Esophagus squamous epithelium (tissue), 5 donors: ENCODE measurements around the gene S1PR3. TPM values are rescaled to one million over a fixed set of nuclear protein-coding genes. Genes with fewer than 3 reads are reported as not detected.
A peak's percentile ranks its signal among the peaks of the same experiment; 100 is the strongest.

Experiments
- DNase-seq: peaks from one replicate; lab custom pipeline; 2025; lab: John Stamatoyannopoulos, UW
- H3K27ac ChIP-seq, 4 donors: fragments of 200-600 bp; sonication (generic); one replicate each; pipeline ENCODE4 v1.5.1; 2016 to 2019; ENCODE audit warnings: mild to moderate bottlenecking in 1 of 4
- H3K27me3 ChIP-seq, 4 donors: fragments of 200-600 bp; sonication (generic); 1 replicate in 3 of 4; 2 replicates in 1 of 4; pipeline versions ENCODE4 v1.5.1 to v1.6.0; 2017 to 2021; ENCODE audit warnings: antibody characterized with exemption in 1 of 4
- H3K36me3 ChIP-seq, 3 donors: fragments of 200-600 bp; sonication (generic); one replicate each; pipeline ENCODE4 v1.5.1; 2016 to 2019
- H3K4me1 ChIP-seq, 3 donors: fragments of 200-600 bp; sonication (generic); one replicate each; pipeline ENCODE4 v1.5.1; 2017 to 2019
- H3K4me3 ChIP-seq, 4 donors: fragments of 200-600 bp; sonication (generic); 1 replicate in 3 of 4; 2 replicates in 1 of 4; pipeline ENCODE4 v1.5.1; 2016 to 2019; ENCODE audit warnings: mild to moderate bottlenecking in 2 of 4, moderate library complexity in 1 of 4
- H3K9me3 ChIP-seq, 3 donors: fragments of 200-600 bp; sonication (generic); one replicate each; pipeline ENCODE4 v1.5.1; 2016 to 2019
- POLR2A ChIP-seq, 4 donors: fragments of 450-650 bp; IDR thresholded peaks; one replicate each; pipeline ENCODE4 v1.6.1; 2017; ENCODE audit warnings: antibody characterized with exemption in 4 of 4, mild to moderate bottlenecking in 4 of 4, moderate library complexity in 3 of 4
- WGBS, 2 donors: methylation state at CpG; one replicate each; pipeline ENCODE4 v1.1.5; 2018; 5-methylcytosine and 5-hydroxymethylcytosine counted together
- intact Hi-C: fragments of 100-400 bp; cut with DNase I; formaldehyde crosslinking; loops from one replicate; pipeline ENCODE4 v1.15.0; 2022
- total RNA-seq, 4 donors: library from RNA; depleted of rRNA; stranded (reverse); fragments of >200 nt; gene quantifications; one replicate each; pipeline ENCODE4 v1.1.0, GENCODE V29; 2016
- TF ChIP-seq, protein P1 (sequence below), 6 experiments: fragments of 450-650 bp in 4 of 6; fragments of 200-600 bp in 2 of 6; sonication (generic) in 2 of 6; IDR thresholded peaks; one replicate each; pipeline ENCODE4 v1.5.1; 2016 to 2019; ENCODE audit warnings: antibody characterized with exemption in 6 of 6, mild to moderate bottlenecking in 4 of 6, moderate library complexity in 4 of 6
- donor health status: DM: yes; HTN: yes; CAD: no.

Gene S1PR3
- total RNA-seq, 4 donors from 2014 or later = 1.3 to 14.3 (median 6.8) TPM

DNA sequence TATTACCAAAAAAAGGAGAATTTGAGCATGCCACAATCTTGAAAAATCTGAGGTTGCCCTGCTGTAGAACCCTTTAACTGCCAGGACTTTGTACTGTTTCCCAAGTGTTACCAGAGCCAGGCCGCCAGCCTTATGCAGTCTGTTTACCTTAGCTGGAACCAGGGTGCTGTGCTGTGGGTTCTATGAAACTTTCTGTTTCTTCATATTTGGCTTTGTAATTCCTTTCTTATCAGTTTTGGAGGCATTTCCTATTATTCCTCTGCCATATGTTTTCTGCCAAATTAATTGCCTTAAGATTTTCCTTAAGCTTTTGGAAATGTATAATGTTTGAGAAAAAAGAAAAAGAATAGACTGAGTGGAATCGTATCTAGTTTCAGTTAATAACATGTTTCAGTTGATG, 2.1 kb downstream of the S1PR3 start:
- Histone ChIP-seq H3K27me3 (peaks cover 0 to 32% (median 0%) of the 10 kb centered on the region in 4 donors), H3K9me3 (no peaks in the 10 kb centered on the region), H3K27ac (peak overlapping the region in 3 of 4 donors; percentile 69 to 76 (median 69)), H3K4me3 (peak overlapping the region in 3 of 4 donors; percentile 17 to 80 (median 53)), H3K36me3 (no peaks in the 10 kb centered on the region), H3K4me1 (peaks cover 5 to 82% (median 8%) of the 10 kb centered on the region in 3 donors)
- no peak for DNase-seq
- 63 to 73% methylated on average over 2 of the region's 2 CpGs for WGBS, 2 donors
- intact Hi-C loops = no loop called here
- TF ChIP-seq POLR2A (IDR thresholded peaks at IDR 0.05) = no peak
- TF ChIP-seq, protein P1, sequence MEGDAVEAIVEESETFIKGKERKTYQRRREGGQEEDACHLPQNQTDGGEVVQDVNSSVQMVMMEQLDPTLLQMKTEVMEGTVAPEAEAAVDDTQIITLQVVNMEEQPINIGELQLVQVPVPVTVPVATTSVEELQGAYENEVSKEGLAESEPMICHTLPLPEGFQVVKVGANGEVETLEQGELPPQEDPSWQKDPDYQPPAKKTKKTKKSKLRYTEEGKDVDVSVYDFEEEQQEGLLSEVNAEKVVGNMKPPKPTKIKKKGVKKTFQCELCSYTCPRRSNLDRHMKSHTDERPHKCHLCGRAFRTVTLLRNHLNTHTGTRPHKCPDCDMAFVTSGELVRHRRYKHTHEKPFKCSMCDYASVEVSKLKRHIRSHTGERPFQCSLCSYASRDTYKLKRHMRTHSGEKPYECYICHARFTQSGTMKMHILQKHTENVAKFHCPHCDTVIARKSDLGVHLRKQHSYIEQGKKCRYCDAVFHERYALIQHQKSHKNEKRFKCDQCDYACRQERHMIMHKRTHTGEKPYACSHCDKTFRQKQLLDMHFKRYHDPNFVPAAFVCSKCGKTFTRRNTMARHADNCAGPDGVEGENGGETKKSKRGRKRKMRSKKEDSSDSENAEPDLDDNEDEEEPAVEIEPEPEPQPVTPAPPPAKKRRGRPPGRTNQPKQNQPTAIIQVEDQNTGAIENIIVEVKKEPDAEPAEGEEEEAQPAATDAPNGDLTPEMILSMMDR (IDR thresholded peaks at IDR 0.05) = no peak

DNA sequence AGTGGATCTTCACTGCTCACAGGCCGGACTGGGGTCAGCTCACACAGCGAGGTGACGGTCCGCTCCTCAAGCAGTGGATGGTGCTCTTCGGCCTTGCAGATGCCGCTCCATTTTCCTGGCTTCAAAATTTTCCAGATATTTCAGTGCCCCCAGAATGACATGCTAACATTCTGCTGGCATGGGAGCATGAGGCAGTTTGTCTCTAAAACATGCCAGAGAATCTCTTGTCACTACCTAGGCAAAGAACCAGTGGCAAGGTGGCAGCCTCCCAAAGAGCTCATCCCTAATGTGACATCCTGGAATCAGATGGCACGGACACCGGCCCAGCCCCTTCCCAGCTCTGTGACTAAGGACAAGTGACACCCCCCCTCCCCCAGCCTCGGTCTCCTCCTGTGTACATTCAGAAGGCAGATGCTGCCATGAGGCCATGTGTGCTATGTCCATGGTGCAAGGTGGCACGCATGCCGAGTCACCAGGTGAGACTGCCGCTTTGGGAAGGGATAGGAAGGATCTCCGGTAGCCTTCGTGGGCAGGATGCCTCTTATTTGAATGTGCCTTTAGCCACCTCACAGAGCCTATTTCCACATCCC, 2.7 kb downstream of the S1PR3 start:
- H3K27me3 ChIP-seq = peaks cover 0 to 32% (median 0%) of the 10 kb centered on the region in 4 donors
- no peak for TF ChIP-seq POLR2A (IDR thresholded peaks at IDR 0.05)
- TF ChIP-seq, protein P1 (IDR thresholded peaks at IDR 0.05) = no peak
- peaks cover 9 to 86% (median 10%) of the 10 kb centered on the region in 3 donors for H3K4me1 ChIP-seq
- peak overlapping the region in 3 of 4 donors; percentile 17 to 80 (median 22) for H3K4me3 ChIP-seq
- 80 to 89% methylated on average over 5 to 11 of the region's 14 CpGs for WGBS, 2 donors
- intact Hi-C loops = no loop called here
- no peaks in the 10 kb centered on the region for H3K9me3 ChIP-seq
- peak overlapping the region in 3 of 4 donors; percentile 69 to 76 (median 69) for H3K27ac ChIP-seq
- DNase-seq = no peak
- no peaks in the 10 kb centered on the region for H3K36me3 ChIP-seq

DNA sequence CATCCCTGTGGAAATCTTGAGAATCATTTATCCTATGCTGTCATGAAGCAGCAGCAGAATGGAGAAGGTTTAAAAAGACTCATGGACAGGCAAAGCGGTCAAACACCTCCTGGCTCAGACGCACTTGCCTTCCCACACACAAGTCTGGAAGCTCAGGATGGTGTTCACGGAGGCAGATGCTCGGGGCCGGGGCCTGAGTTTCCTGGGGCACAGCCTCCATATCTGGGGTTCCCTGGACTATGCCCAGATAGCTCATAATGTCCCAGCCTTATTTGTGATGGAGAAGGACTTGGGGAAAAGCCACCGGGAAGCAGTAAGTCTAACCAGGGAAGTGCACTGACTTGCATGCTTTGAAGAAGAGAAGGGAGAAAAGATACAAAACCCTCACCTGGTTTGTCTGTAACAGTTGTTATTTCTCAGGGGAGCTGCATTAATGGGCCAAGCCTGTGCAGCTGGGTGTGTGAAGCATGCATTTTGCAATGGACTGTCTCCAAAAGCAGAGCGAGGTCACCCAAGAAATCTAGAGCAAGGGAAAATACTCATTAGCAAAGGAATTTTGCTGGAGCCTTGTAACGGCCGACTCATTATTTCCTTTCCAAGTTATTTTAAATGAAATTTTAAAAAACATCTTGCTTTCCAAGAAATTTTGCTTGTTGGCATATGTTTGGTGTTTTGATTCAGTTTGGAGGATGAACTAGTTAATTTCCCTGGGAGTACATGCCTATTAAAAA, 3.4 kb downstream of the S1PR3 start:
- intact Hi-C loops = no loop called here
- Histone ChIP-seq H3K27ac (peak overlapping the region in 3 of 4 donors; percentile 69 to 76 (median 69)), H3K27me3 (peaks cover 0 to 32% (median 0%) of the 10 kb centered on the region in 4 donors), H3K4me3 (peak overlapping the region in 3 of 4 donors; percentile 17 to 80 (median 22)), H3K9me3 (no peaks in the 10 kb centered on the region), H3K36me3 (no peaks in the 10 kb centered on the region), H3K4me1 (peaks cover 7 to 86% (median 13%) of the 10 kb centered on the region in 3 donors)
- TF ChIP-seq, protein P1 (IDR thresholded peaks at IDR 0.05) = no peak
- TF ChIP-seq POLR2A (IDR thresholded peaks at IDR 0.05) = no peak
- 58 to 62% methylated on average over 5 to 6 of the region's 9 CpGs for WGBS, 2 donors
- no peak for DNase-seq

DNA sequence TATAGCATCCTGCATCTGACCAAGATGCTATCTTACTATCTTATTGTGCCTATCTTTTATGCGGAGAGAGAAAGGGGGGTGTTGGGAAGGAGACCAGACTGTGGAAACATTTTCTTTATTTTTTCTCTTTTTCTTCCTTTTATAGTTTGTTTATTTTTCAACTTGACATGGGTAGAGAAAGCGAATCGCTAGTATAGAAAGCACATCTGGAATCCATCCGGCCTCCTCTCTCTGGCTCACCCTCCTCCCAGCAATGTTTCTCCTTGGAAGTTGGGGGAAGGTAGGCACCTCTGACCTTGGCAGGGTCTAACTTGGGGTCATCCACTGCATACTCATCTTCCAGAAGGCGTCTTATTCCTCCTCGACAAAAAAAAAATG, 3.9 kb downstream of the S1PR3 start:
- no peaks in the 10 kb centered on the region for H3K36me3 ChIP-seq
- DNase-seq = no peak
- peak overlapping the region in 1 of 4 donors; percentile 80 for H3K4me3 ChIP-seq
- peaks cover 7 to 85% (median 13%) of the 10 kb centered on the region in 3 donors for H3K4me1 ChIP-seq
- H3K9me3 ChIP-seq = no peaks in the 10 kb centered on the region
- intact Hi-C loops = no loop called here
- H3K27me3 ChIP-seq = peaks cover 0 to 28% (median 0%) of the 10 kb centered on the region in 4 donors
- H3K27ac ChIP-seq = peak overlapping the region in 3 of 4 donors; percentile 69 to 76 (median 69)
- WGBS, 2 donors = 65 to 71% methylated on average over 6 of the region's 6 CpGs
- TF ChIP-seq, protein P1 (IDR thresholded peaks at IDR 0.05) = no peak
- TF ChIP-seq POLR2A (IDR thresholded peaks at IDR 0.05) = no peak

DNA sequence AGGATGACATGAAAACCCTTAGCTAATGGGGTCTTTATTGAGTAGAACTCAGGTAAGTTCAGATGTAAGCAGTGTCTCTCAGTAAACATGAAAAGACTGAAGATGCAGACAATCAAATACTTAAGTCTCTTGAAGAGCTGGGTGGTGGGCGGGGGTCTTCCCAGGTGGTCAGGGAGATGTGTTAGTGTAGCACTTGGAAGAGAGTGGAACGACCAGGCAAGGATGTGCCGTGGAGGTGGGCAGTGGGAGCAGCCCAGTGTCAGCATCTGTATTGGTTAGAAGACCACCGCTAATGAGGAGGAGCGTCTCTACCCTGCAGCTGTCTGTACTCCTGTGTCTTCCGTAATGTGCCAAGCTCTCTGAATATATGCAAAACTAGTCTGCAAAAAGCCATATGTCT, 4.4 kb downstream of the S1PR3 start:
- no peak for TF ChIP-seq POLR2A (IDR thresholded peaks at IDR 0.05)
- TF ChIP-seq, protein P1 (IDR thresholded peaks at IDR 0.05) = no peak
- H3K4me3 ChIP-seq = no peak overlapping the region
- intact Hi-C loops = no loop called here
- whole genome bisulfite sequencing, 2 donors = 79 to 85% methylated on average over 6 of the region's 6 CpGs
- peak overlapping the region in 3 of 4 donors; percentile 40 to 76 (median 69) for H3K27ac ChIP-seq
- H3K36me3 ChIP-seq = no peaks in the 10 kb centered on the region
- peaks cover 0 to 24% (median 0%) of the 10 kb centered on the region in 4 donors for H3K27me3 ChIP-seq
- peaks cover 8 to 87% (median 18%) of the 10 kb centered on the region in 3 donors for H3K4me1 ChIP-seq
- no peak for DNase-seq
- no peaks in the 10 kb centered on the region for H3K9me3 ChIP-seq
